PFSK-1 (cell line): ENCODE results near the gene CABP4.

Experiments used
- FOXP2 ChIP-seq: optimal IDR thresholded peaks from 2 replicates; pipeline ENCODE3; 2011; ENCODE audit warnings: borderline replicate concordance, control low read depth, inconsistent platforms; ENCODE audit not compliant: insufficient read depth; ENCODE audit errors: extremely low read length, extremely low read depth
- POLR2AphosphoS5 ChIP-seq: IDR thresholded peaks from 2 replicates; pipeline ENCODE4 v1.6.1; 2012; ENCODE audit warnings: low read depth, mild to moderate bottlenecking, control low read depth, low read length, moderate library complexity
- SIN3A ChIP-seq: IDR thresholded peaks from 2 replicates; pipeline ENCODE4 v1.6.1; 2012; ENCODE audit warnings: mild to moderate bottlenecking, low read length, moderate library complexity, borderline replicate concordance; ENCODE audit not compliant: insufficient read depth
- TAF1 ChIP-seq: IDR thresholded peaks from 2 replicates; pipeline ENCODE4 v1.6.1; 2012; ENCODE audit warnings: low read length, control low read depth, borderline replicate concordance; ENCODE audit not compliant: insufficient read depth
- TF ChIP-seq, protein P1 (sequence below), 2 experiments: IDR thresholded peaks; 2 replicates each; pipeline versions ENCODE4 v1.6.1 to v1.8.0; 2011 to 2012; ENCODE audit warnings: low read depth in 2 of 2, low read length in 2 of 2, control low read depth in 1 of 2, inconsistent platforms in 1 of 2, mild to moderate bottlenecking in 1 of 2, moderate library complexity in 1 of 2; ENCODE audit not compliant: insufficient read depth in 1 of 2

- TF ChIP-seq POLR2AphosphoS5: no peak
- TF ChIP-seq, protein P1, sequence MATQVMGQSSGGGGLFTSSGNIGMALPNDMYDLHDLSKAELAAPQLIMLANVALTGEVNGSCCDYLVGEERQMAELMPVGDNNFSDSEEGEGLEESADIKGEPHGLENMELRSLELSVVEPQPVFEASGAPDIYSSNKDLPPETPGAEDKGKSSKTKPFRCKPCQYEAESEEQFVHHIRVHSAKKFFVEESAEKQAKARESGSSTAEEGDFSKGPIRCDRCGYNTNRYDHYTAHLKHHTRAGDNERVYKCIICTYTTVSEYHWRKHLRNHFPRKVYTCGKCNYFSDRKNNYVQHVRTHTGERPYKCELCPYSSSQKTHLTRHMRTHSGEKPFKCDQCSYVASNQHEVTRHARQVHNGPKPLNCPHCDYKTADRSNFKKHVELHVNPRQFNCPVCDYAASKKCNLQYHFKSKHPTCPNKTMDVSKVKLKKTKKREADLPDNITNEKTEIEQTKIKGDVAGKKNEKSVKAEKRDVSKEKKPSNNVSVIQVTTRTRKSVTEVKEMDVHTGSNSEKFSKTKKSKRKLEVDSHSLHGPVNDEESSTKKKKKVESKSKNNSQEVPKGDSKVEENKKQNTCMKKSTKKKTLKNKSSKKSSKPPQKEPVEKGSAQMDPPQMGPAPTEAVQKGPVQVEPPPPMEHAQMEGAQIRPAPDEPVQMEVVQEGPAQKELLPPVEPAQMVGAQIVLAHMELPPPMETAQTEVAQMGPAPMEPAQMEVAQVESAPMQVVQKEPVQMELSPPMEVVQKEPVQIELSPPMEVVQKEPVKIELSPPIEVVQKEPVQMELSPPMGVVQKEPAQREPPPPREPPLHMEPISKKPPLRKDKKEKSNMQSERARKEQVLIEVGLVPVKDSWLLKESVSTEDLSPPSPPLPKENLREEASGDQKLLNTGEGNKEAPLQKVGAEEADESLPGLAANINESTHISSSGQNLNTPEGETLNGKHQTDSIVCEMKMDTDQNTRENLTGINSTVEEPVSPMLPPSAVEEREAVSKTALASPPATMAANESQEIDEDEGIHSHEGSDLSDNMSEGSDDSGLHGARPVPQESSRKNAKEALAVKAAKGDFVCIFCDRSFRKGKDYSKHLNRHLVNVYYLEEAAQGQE (IDR thresholded peaks at IDR 0.05; ENCODE audit: insufficient read depth in 1 of 2, low read depth in 2 of 2, low read length in 2 of 2): no peak
- TF ChIP-seq TAF1: no peak
- TF ChIP-seq SIN3A: 0 out of 2 replicates have a peak, but pooled peaks have one; percentile 22
- no peak for TF ChIP-seq FOXP2
These were observed 50.6 kb downstream of the CABP4 start for GRCh38 chr11:67505605-67506396.
